Measurements from ENCODE around the gene CNPY2. TPM values are rescaled to one million over a fixed set of nuclear protein-coding genes. Genes with fewer than 3 reads are reported as not detected.
"Not testable (repeated sequence)": the region's sequence is repeated elsewhere in the genome, so short reads cannot be mapped to it uniquely, and the experiment has no call there.

The CNPY2 gene
- total RNA-seq, 1 experiment from 2014 or later, result 167 TPM

GRCh38 chr12:56333679-56334489 lies 18.1 kb upstream of the CNPY2 start, which contains the start of gene PAN2:
PAN2 (minus strand) TSS chr12:56334000; CDS start chr12:56333094, 906 bp downstream.
- DNase-seq (ENCODE audit: low spot score), result peak; percentile 94

DNA sequence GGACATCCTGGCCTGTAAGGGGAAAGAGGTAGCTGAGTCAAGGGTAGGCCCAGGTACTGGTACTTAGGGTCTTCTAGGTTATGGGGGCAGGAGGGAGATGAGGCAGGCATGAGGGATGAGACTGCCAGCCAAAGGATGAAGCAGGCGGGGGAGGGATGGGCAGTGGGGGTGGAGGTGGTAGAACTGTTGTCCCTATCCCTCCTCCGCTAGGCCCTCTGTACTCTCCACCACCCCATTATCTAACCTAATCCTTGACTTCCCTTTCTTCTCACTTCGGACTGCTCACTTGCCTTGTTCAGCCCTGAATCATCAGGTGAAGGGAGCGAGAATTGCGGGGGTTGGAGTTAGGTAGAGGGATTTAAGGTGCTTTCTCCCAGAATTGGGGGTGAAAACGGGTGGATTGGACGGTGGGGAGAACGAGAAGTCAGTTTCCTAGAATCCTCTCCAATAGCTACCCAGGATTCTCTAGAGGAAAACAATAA lies 17.4 kb upstream of the CNPY2 start:
- DNase-seq (ENCODE audit: low spot score), result no peak

GRCh38 chr12:56332512-56333196 lies 16.9 kb upstream of the CNPY2 start:
- DNase-seq (ENCODE audit: low spot score), result no peak

DNA sequence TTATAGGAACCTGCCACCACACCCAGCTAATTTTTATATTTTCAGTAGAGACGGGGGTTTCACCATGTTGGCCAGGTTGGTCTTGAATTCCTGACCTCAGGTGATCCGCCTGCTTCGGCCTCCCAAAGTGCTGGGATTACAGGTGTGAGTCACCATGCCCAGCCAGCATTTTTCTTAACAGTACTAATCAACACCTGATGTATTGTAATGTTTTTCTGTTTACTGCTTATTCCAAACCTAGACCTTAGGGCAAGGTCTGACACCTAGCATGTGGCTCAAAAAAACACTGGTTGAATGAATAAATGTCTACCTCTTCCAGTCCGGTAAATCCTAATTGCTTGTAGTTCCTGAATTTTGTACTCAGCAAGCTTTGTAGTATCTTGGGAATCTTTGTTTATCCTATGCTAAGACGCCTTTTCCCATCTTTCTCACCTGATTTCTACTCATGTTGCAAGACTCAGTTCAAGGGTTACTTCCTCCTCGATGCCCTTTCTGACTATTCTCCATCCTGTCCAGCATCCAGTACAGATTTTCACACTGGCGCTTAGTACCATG lies 15.2 kb upstream of the CNPY2 start:
- no peak for DNase-seq (ENCODE audit: low spot score)

DNA sequence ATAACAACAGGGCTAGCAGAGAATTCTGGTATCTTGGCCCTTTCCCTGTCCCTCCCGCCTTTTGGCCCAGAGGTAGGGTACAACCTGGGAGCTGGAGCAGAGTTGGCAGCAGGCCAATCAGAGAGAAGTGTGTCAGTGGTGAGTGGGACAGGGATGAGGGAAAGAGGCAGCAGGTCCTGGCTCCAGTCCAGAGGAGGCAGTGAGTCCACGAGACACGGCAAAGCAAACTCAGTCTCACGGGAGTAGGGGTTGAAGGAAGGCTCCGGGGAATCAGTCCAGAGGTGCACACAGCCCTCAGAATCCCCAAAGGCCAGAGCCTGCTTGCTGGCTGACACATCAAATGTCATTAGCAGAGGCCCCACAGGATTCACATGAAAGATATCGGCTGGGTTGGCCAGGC lies 10.7 kb upstream of the CNPY2 start:
- DNase-seq (ENCODE audit: low spot score), result no peak

- no peak for DNase-seq (ENCODE audit: low spot score)
Observed at GRCh38 chr12:56326126-56326525, 10.3 kb upstream of the CNPY2 start.

- no peak for DNase-seq (ENCODE audit: low spot score)
Observed at GRCh38 chr12:56324206-56324605, 8.4 kb upstream of the CNPY2 start.

DNA sequence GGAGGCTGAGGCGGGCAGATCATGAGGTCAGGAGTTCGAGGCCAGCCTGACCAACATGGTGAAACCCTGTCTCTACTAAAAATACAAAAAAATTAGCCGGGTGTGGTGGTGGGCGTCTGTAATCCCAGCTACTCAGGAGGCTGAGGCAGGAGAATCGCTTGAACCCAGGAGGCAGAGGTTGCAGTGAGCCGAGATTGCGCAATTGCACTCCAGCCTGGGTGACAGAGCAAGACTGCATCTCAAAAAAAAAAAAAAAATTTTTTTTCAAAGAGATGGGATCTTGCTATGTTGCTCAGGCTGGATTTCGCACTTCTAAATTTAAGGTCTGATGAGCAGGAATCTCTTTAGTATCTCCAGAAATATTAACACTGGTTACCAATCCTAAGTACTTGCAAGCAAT lies 5.8 kb upstream of the CNPY2 start:
- DNase-seq (ENCODE audit: low spot score), result not testable (repeated sequence)

- no peak for DNase-seq (ENCODE audit: low spot score)
Observed at GRCh38 chr12:56321027-56321426, 5.2 kb upstream of the CNPY2 start.

DNA sequence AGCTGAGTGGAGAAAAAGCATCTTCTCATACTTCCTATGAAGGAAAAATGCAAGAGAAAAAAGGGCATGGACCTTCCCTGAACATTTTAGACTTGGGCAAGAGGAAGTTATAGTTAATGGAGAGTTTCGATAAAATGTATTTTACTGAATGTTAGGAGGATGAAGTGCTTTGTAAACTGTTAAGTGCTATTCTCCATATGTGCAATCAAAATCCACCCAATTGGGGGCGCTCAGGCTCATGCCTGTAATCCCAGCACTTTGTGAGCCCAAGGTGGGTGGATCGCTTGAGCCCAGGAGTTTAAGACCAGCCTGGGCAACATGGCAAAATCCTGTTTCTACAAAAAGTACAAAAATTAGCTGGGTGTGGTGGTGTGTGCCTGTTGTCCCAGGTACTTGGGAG lies 1.9 kb upstream of the CNPY2 start:
- no peak for DNase-seq (ENCODE audit: low spot score)

DNA sequence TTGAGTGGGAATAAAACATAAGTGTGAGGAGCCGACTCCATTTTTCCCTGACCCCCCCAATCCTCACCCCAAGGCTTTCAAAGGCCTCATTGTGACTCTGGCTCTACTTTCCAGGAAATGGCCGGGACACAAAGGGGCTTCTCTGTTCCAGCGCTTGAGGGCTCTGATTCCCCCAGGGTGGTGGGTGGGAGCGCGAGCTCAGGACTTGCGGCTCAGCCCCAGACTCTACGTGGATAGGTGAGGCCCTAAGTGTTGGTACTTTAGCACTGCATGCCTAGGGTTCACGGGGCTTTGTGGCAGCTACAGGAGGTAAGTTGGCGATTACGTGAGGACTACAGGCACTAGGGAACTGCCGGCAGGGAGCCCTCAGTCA lies 553 bp downstream of the CNPY2 start:
- DNase-seq (ENCODE audit: low spot score), result no peak

DNA sequence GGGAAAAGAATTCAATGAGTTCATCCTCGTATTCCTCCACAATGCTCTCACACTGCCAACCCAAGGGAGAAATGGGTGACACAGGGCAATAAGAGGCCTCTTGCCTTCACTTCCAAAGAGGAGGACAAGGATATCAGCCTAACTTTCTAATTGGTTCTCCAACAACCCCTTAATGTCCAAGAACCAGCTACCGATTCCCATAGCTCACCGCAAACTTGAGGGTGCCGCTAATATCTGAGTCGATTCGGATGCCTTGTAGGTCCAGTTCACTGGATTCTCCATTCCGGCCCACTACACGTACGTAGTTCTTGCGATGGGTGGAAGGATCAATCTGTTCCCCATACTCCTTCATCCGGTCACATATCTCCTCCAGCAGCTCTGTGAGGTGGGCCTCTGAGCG lies 4.8 kb downstream of the CNPY2 start:
- no peak for DNase-seq (ENCODE audit: low spot score)

GRCh38 chr12:56308714-56309113 lies 7.1 kb downstream of the CNPY2 start:
- no peak for DNase-seq (ENCODE audit: low spot score)

- DNase-seq (ENCODE audit: low spot score), result no peak
Observed at GRCh38 chr12:56307221-56307965, 8.4 kb downstream of the CNPY2 start.

GRCh38 chr12:56304872-56305590 lies 10.8 kb downstream of the CNPY2 start:
- DNase-seq (ENCODE audit: low spot score), result no peak

DNA sequence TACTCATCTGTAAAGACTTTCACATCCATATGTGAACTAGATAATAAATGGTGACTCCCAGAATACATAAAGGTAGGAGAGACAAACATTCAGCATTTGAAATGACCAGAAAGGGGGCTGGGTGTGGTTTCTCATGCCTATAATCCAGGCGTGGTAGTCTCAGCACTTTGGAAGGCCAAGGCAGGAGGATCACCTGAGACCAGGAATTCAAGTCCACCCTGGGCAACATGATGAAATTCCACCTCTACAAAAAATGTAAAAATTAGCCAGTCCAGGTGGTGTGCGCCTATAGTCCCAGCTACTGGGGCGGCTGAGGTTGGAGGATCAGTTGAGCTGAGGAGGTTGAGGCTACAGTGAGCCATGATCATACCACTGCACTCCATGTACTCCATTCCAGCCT lies 11.5 kb downstream of the CNPY2 start:
- DNase-seq (ENCODE audit: low spot score), result no peak

DNA sequence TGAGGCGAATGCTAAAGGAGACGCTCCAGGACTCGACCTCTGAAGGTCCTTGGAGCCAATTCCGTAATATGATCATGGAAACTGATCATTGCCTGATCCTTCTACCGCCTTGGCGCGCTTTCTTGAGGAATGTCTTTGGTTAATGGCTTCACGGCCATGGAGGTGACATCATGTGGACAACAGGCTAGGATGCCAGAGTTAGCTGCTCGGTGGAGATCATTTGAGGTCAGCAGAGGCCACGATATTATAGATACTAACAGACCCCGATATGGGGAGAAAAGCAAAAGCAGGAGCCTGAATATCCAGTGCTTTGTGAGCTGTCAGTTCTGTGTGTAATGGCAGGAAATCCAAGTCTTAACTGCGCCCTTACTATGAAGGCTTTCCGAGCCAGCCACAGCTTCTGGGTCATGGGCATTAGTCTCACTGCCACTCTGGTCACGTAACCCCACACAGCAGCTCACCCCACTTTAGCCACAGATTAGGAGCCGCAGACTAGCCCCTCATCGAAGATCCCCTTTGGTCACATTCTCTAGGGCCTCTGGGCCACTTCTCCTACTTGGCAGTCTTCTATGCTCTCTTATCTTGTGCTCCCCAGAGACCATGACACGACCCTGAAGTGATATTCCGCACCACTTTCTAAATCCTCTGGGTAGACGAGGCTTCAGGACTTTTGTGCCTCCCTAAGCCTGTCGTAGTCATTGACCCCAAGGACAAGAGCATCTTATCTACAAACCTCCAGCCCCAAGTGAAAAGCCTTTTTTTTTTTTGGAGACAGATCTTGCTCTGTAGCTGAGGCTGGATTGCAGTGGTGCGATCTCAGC lies 14.9 kb downstream of the CNPY2 start:
- no peak for DNase-seq (ENCODE audit: low spot score)

DNA sequence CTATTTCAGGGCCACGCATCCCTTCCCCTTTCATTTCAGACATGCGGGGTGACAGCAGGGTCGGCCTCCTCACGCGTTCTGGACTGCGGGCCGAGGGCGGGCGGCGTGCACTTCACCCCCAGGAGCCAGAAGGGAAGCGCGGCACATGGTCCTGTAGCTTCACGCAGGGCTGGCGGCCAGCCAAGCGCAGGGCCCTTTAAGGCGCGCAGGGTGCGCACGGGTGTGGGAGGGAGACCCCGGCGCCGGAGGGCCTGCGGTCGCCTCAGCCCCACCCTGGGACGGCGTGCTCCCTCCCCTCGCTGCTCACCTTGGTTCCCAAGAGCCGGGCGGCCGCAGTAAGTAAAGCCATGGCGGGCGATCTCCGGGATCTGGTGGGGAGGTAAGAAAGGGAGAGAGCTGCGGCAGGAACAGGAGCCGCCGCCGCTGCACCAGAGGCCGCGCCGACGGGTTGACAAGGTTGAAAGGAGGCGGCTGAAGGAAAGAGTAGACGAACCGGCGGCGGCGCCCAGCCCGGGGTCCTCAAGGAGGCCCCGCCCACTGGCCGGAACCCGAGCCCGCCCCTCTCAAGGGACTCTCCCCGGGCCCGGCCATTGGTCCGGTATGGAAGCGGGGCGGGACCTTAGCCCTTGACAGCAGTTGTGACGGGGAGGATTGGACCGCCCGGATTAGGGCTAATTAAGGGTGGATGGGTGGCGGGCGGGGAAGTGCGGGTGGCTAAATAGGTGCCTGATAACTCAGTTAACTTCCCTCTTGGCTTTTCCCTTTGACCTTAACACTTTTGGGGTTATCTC lies 15.7 kb downstream of the CNPY2 start, which contains the start of gene CS:
Gene CS, minus strand, starts transcription at position 478 of the 791 bp plus-strand sequence. Its CDS starts 129 bp downstream, at position 349.
- peak; percentile 96 for DNase-seq (ENCODE audit: low spot score)

DNA sequence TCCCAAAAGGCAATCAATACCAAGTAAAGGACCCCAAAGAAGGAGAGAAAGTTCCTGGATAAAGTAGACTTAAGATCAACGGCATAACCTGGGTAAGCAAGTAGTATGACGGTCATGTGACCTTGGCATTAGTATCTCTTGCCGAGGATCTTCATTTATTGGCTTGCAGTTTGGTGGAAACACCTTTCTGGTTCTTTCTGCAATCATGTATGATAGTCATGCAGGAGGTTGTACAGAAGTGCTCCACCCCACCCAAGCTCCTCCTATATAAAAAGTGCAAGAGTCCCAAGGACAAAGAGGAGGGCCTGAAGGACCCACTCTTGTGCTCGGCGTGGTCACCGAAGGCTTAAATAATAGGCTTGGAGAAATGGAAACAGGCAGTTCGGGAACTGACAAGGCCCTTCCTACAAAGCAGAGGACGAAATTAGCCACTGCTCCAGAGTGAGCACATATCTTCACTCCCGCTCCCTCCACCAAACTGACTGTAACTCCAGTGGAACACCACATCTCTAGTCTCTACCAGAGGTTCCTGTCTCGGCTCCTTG lies 16.4 kb downstream of the CNPY2 start:
- no peak for DNase-seq (ENCODE audit: low spot score)
